RKO (cell line): ENCODE results near the gene LNPEP.
A peak's percentile ranks its signal among the peaks of the same experiment; 100 is the strongest.

Source experiments
- DNase-seq: peaks from one replicate; pipeline ENCODE4 v3.0.0-alpha.2; 2016; ENCODE audit warnings: low spot score

Gene LNPEP

GRCh38 chr5:96935559-96936430, at the start of gene LNPEP:
TSS of gene LNPEP (plus strand) at chr5:96936080. CDS start at chr5:96936156, 76 bp downstream.
- peak; percentile 98 for DNase-seq

GRCh38 chr5:96893342-96893741, 42.5 kb upstream of the LNPEP start:
- no peak for DNase-seq

GRCh38 chr5:96896276-96896675, 39.6 kb upstream of the LNPEP start:
- no peak for DNase-seq

GRCh38 chr5:96896806-96897205, 39.1 kb upstream of the LNPEP start:
- DNase-seq, result no peak

- DNase-seq, result no peak
Observed at GRCh38 chr5:96901384-96901783, 34.5 kb upstream of the LNPEP start.

- no peak for DNase-seq
Observed at GRCh38 chr5:96901841-96902240, 34.0 kb upstream of the LNPEP start.

- no peak for DNase-seq
Observed at GRCh38 chr5:96902876-96903275, 33.0 kb upstream of the LNPEP start.

GRCh38 chr5:96903300-96903699, 32.6 kb upstream of the LNPEP start:
- peak; percentile 20 for DNase-seq

GRCh38 chr5:96904054-96904931, 31.6 kb upstream of the LNPEP start:
- DNase-seq, result no peak

- no peak for DNase-seq
Observed at GRCh38 chr5:96905864-96906263, 30.0 kb upstream of the LNPEP start.

GRCh38 chr5:96909003-96909402, 26.9 kb upstream of the LNPEP start:
- DNase-seq, result no peak

- no peak for DNase-seq
Observed at GRCh38 chr5:96909435-96909834, 26.4 kb upstream of the LNPEP start.

- DNase-seq, result no peak
Observed at GRCh38 chr5:96911139-96911538, 24.7 kb upstream of the LNPEP start.

GRCh38 chr5:96913233-96913632, 22.6 kb upstream of the LNPEP start:
- DNase-seq, result no peak

- DNase-seq, result no peak
Observed at GRCh38 chr5:96919754-96920197, 16.1 kb upstream of the LNPEP start.

GRCh38 chr5:96920744-96921355, 15.0 kb upstream of the LNPEP start:
- no peak for DNase-seq

GRCh38 chr5:96922499-96923244, 13.2 kb upstream of the LNPEP start:
- no peak for DNase-seq

- no peak for DNase-seq
Observed at GRCh38 chr5:96924016-96924443, 11.8 kb upstream of the LNPEP start.

- no peak for DNase-seq
Observed at GRCh38 chr5:96926276-96926675, 9.6 kb upstream of the LNPEP start.

- DNase-seq, result no peak
Observed at GRCh38 chr5:96927008-96927407, 8.9 kb upstream of the LNPEP start.

GRCh38 chr5:96928931-96929708, 6.8 kb upstream of the LNPEP start:
- DNase-seq, result no peak
